ENCODE data around the gene ZNF787. TPM values are rescaled to one million over a fixed set of nuclear protein-coding genes. Genes with fewer than 3 reads are reported as not detected.

Gene ZNF787
- 14.5 TPM for total RNA-seq

DNA sequence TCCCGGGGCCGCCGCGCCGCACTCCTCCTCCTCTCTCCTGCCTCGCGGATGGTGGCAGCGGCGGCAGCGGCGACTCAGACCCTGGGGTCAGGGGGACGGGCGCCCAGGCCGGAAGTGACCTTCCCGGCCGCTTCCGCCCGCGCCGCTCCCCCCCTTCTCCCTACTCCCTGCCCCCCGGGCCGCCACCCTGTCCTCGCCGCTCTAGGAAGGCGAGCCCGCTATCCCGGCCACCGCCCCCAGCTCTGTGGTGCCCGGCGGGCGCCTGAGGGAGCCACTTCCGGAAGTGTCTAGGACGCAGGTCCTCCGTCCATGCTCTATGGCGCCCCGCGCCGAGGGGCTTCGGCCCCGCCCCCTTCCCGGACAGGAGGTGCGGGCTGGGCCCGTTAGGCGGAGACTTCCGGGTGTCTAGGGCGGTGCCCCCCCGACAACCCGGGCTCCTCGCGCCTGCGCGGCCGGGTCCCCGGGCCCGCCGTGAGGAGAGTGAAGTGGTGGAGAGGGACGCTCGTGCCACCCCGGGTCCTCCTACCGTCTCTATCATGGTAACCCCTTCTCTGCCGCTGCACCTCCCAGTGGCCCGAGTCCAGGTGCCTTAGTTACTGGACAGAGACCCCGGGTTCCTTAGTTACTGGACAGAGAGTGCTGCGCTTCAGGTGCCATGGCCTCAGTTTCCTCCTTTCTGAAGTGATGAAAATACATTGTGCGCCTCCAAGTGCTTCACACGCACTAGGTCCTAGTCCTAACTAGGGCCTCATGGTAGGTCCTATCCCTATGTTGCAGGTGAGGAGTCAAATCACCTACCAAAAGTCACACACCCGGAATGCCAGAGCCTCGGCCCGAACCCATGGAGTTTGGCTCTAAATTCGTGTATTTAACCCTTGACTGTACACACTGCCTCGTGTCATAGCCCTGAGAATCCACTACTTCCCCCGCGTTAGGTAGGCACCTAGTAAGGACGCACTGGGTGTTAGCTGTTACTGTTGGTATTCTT lies at the start of gene ZNF787:
TSS of gene ZNF787 (minus strand) at position 116 of the 988 bp plus-strand sequence. CDS start 18,078 bp downstream, outside the sequence.

DNA sequence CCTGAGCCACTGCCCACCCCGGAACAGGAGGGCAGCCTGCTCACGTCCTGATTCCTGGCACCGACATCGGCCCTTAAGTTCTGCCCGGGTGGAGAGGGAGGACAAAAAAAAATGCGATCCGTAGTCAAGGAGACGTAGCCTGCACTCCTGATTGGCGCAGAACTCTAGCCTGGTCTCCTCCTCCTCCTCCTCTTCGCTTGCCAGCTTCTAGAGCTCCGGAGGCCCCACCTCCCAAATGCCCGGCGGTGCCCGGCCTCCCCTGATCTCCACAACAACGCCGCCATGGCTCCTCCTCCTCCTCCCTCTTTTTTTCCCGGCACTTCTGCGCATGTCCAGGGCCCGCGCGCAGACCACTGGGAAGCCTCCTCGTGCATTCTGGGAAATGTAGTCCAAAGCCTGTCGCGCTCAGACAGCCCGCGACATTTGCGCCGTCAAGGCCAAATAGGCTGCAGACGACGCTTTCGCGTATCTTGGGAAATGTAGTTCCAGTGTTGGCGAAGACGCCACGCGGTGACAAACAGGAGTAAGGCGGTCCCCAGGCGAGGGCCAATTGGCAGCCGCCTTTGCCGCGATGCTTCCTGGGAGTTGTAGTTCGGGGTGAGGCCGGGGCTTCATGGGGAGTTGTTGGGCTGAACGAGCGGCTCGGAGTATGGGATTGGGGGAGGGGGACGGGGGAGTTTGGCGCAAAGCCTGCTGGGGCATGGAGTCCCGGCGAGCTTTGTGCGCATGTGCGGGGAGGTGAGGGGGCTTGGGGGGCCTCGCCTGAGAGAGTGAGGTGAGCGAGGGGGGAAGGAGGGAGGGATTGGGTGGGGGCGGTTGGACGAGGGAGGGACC lies 19.7 kb upstream of the ZNF787 start, which contains the start of gene ZNF444:
TSS of gene ZNF444 (plus strand) at position 705 of the 834 bp plus-strand sequence. CDS start 5,625 bp downstream, outside the sequence.

Other genes with a start within 250 kb of the ZNF787 start
- gene NLRP13, start 189.0 kb downstream of the ZNF787 start, total RNA-seq = not detected
- gene NLRP8, start 173.5 kb downstream of the ZNF787 start, total RNA-seq = not detected
- gene NLRP5, start 134.5 kb downstream of the ZNF787 start, total RNA-seq = not detected
- gene ZNF444, start 20.0 kb upstream of the ZNF787 start, total RNA-seq = 30.0 TPM
- gene GALP, start 54.7 kb upstream of the ZNF787 start, total RNA-seq = not detected
- 0.49 TPM for gene ZSCAN5B, start 76.5 kb upstream of the ZNF787 start, total RNA-seq
- gene ZSCAN5C, start 81.0 kb upstream of the ZNF787 start, total RNA-seq = not detected
- gene EDDM13, start 151.5 kb upstream of the ZNF787 start, total RNA-seq = not detected
- 12.8 TPM for gene ZSCAN5A, start 193.5 kb upstream of the ZNF787 start, total RNA-seq

All from camera-type eye (tissue), 1 donor.